GM18511 (cell line): Measurements from ENCODE around the gene BMX.

Experiments used
- ATAC-seq: cut with Tn5 transposase; IDR thresholded peaks from one replicate; pipeline ENCODE4 v1.9.1; 2021; ENCODE audit warnings: mild to moderate bottlenecking, moderate library complexity; ENCODE audit not compliant: unreplicated experiment

The BMX gene

GRCh38 chrX:15567886-15568616 lies 67.4 kb downstream of the BMX start:
- ATAC-seq = no peak

- ATAC-seq = no peak
Measured at GRCh38 chrX:15570145-15570544, 69.5 kb downstream of the BMX start.

- no peak for ATAC-seq
Measured at GRCh38 chrX:15574017-15574416, 73.4 kb downstream of the BMX start.

- ATAC-seq = no peak
Measured at GRCh38 chrX:15576019-15576418, 75.4 kb downstream of the BMX start.

- ATAC-seq = no peak
Measured at GRCh38 chrX:15579778-15580747, 79.5 kb downstream of the BMX start.

GRCh38 chrX:15594371-15594770 lies 93.8 kb downstream of the BMX start:
- no peak for ATAC-seq

- no peak for ATAC-seq
Measured at GRCh38 chrX:15598026-15598425, 97.4 kb downstream of the BMX start.

- ATAC-seq = no peak
Measured at GRCh38 chrX:15599461-15599860, 98.9 kb downstream of the BMX start.

GRCh38 chrX:15600049-15600448 lies 99.4 kb downstream of the BMX start:
- no peak for ATAC-seq

- ATAC-seq = no peak
Measured at GRCh38 chrX:15600745-15601144, 100.1 kb downstream of the BMX start, which contains the start of gene ACE2. Gene ACE2, minus strand, starts transcription at chrX:15600960. Its CDS starts 49 bp downstream, at chrX:15600911.

GRCh38 chrX:15601932-15602331 lies 101.3 kb downstream of the BMX start:
- ATAC-seq = no peak

GRCh38 chrX:15602761-15603160 lies 102.2 kb downstream of the BMX start:
- no peak for ATAC-seq

- no peak for ATAC-seq
Measured at GRCh38 chrX:15605226-15605625, 104.6 kb downstream of the BMX start.
